SK-MEL-5 (cell line): Measurements from ENCODE around the gene ST8SIA4. TPM values are rescaled to one million over a fixed set of nuclear protein-coding genes. Genes with fewer than 3 reads are reported as not detected.

Experiments used
- DNase-seq: peaks from one replicate; pipeline ENCODE4 v3.0.0-alpha.2; 2016; ENCODE audit warnings: low read depth, low spot score
- in situ Hi-C: cut with HindIII; loops from 2 replicates; pipeline ENCODE4 v1.10.0; 2016; ENCODE audit warnings: low sequenced_read_pairs, high pct_unique_total_duplicates, low pct_unique_long_range_greater_than_20kb
- total RNA-seq: library from RNA; depleted of rRNA; stranded (reverse); fragments of >200 nt; shearing (Covaris generic); gene quantifications from 2 replicates; pipeline ENCODE4 v1.2.3, GENCODE V29; 2014

ST8SIA4 gene
- total RNA-seq, 1 experiment from 2014 or later = 2.1 TPM

DNA sequence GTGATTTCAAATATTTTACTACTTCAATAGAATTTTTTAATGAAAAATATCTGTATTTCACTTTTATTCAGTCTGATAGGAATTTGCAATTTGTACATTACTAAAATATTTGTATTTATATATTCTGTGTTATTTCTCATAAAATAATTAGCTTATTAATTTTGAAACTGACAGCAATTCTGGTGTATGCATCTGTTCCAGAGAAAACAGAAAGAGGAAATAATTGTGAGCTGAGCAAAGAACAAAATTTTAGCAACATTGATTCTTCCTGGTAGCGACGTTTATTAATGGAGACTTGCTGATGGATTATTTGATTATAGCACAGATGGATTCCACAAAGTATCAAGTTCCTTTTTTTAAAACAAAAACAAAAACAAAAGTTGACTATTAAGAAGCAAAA lies 61.0 kb downstream of the ST8SIA4 start:
- no peak for DNase-seq
- in situ Hi-C loops = no loop called here

DNA sequence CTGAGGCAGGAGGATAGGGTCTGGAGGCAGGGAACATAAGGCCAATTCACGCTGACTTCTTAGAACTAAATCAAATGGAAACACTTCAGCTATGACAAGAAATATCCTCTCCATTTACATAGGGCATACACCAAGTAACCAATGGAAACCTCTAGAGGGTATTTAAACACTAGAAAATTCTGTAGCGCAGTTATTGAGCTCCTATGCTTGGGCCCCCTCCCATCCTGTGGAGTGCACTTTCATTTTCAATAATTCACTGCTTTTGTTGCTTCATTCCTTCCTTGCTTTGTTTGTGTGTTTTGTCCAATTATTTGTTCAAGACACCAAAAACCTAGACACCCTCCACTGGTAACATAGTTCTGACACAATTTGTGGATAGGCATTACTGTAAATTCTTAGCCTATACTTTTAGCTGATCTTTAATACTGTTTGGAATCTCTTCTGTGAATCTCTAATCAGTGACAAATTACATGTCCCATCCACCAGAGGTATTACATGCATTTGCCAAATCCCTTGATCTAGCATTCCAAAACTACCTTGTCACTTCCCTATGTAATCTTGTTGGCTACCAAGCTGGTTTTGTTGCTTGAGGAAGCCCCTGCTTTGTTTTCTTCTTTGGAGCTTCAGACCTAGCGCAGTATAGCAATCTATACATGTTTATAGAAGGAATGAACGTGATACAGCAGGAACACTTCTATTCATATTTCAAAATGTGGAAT lies 61.6 kb downstream of the ST8SIA4 start:
- in situ Hi-C loops = no loop called here
- peak; percentile 32 for DNase-seq

DNA sequence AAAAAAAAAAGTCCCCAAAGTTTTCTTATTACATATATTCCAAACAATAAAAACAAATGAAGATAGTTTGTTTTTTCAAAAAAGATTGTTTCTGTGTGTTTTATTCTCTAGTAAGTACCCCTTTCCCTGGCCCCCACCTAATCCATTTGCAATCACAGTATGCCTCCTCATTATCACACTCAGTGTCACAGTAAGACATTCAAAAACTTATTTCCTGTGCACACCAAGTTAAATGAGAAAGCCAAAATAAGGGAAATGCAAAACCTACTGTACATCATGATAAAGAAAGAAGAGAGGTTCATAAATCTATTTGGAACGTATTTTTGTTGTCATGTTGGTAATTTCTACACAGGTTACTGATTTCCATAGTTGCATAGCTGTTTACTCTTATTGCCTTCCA lies 62.3 kb downstream of the ST8SIA4 start:
- DNase-seq = no peak
- in situ Hi-C loops = no loop called here

DNA sequence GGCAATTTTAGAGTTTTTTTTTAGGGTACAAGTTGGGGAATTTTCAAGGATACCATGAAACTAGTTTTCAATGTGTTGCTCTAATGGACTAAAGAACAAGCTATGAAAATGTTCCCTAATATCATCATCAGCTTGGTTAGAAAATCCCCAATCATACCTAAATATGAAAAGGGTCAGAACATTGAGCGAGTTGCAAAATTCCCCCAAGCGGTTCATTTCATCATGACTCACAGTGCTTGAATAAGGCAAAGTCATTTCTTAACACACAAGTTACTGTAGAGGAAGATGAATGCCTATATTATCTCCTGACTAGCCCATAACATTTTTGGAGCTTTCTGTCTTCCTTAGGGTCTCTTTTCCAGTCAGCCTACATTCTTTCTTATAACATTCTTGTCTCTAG lies 62.7 kb downstream of the ST8SIA4 start:
- DNase-seq = peak; percentile 95
- in situ Hi-C loops = no loop called here

DNA sequence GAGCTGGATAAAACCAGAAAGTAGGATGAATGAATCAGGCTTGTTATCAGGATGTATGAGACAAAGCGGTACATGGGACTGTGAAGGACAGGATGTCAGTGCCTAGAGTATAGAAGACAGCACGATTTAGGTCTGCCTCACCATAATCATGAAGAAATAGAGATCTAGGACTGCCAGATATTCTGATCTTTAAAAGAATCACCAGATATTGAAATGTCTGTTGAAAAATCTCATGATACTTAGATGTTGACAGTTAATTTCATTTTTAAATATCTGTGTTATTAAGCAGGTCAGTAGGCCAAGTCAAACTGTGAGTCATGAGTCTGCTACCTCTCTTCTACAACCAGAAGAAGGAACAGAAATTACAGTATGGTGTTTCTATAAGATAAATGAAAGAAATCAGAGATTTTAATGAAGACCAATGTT lies 65.0 kb downstream of the ST8SIA4 start:
- DNase-seq = no peak
- in situ Hi-C loops = no loop called here

DNA sequence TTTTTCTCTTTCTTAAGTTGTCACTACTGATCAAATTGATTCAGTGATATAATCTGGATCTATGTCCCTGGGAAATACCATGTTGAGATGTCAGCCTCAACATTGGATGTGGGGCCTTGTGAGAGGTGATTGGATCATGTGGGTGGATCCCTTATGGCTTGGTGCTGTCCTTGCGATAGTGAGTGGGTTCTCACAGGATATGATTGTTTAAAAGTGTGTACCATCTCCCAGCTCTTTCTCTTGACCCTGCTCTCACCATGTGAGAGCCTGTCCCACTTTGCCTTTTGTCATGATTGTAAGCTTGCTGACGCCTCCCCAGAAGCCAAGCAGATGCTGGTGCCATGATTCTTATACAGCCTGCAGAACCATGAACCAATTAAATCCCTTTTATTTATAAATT lies 68.6 kb downstream of the ST8SIA4 start:
- no peak for DNase-seq
- in situ Hi-C loops = no loop called here

DNA sequence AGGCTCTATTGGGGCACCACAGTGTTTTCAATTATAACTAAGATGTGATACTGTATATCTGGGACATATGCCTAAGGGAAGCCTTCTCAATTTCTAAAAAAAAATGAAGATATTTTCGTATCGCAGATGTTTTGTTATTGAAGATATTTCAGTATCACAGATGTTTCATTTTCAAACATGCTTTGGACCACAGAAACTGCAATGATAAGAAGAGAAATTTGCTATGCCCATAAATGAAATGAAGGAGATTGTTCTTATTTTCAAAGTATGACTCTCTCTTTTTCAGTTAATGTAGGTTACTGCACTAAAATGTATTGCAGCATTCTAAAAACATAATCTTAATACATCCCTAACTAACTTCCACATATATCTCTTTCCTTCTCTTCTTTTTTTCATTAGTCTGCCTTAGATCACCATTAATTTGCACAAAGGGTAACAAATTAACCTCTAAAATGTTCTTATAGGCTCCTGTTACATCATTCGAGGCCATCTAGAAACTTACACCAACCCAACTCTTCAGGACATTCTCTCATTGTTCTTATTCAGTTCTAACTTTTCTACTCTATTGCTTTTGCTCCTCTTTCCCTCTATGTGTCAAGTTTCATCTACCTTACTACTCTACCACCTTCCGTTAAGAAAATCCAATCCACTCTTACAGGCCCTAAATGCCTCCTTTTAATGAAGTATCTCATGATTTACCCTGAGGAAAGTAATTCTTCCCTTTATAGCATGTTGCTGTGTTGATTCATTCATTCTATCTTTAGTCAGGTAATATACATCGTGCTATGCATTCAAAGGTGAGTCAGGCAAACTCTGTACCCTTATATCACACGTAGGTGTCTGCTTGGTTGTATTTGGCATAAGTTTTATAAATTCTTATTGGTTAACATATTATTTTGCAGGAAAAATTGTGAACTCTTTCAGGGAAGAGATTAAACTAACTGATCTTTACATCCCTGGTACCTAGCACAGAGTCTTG lies 70.5 kb downstream of the ST8SIA4 start:
- in situ Hi-C loops = no loop called here
- no peak for DNase-seq

DNA sequence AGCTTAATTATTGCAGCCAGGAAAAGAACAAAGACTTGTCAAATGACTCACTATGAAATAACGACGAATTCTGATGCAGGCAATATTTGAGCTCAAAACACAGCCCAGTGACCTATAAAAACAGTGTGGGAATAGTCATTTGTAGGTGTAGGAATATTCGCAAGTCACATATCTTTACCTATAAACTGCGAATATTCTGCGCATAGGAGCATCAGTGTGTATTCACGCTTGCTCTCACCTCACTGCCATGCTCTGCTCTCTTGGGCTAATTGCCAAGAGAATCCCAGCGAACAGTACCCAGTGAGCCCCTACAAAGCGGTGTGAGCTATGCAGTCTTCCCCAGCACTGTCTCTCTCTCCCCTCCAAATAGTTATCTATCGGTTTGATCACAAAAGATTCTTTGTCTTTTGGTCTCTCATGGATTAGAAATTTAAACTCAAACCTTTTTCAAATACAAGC lies 74.2 kb downstream of the ST8SIA4 start:
- DNase-seq = no peak

DNA sequence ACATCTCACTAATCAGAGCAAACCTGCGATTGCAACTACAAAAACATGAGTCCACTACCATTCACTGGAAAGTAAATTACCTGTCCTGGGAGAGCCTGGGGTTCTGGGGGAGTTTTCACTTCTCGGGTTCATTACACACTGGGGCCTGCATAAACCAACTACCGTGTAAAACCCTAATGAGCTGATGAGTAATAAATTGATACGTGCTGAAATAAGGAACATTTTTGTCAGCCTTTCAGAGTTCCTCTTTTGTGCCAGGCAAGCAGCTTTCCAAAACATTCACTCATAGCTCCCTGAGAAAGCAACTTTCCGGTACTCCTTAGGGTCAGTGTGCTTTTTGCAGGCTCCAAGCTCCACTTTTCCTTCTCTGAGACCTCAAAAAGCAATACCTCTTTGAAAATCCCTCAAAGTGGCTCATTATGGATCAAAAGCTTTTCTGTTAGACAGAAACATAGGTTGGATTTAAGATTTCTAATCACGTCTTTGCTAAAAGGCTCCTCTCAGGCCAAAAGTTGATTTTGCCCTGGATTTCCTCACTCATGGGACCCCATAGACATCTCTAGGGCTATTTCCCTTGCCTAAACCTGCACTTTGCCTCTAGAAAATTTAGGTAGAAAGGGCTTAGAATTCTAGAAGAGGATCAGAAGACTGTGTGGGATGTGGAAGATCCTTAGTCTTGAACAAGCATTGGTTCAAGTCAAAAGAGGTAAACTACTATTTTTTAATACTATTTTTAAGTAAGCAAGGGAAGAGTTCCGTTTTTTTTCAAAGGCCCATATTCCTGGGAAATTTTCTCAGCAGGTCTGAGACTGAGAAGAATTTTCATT lies 74.8 kb downstream of the ST8SIA4 start:
- in situ Hi-C loops = no loop called here
- DNase-seq = no peak

More for the DNA sequence above, 74.2 kb downstream of the ST8SIA4 start:
- in situ Hi-C loops = no loop called here

DNA sequence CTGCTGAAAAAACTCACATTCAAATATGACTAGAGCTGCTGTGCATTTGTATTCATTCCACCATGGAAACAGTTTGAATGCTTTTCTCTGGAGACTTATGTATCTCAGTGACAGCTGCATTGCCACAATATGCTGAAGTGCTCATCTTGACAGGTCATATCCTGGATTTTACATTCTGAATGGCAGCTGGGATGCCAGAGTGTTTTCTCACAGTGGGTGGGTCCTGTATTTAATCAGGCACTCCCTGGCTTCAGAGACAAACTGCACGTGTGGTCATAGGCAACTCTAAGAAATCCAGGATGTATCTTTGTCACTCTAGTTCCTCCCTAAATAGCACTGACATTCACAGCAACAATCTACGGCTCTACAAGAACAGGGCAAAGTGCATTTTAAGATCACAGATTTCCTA lies 75.6 kb downstream of the ST8SIA4 start:
- in situ Hi-C loops = no loop called here
- DNase-seq = no peak

DNA sequence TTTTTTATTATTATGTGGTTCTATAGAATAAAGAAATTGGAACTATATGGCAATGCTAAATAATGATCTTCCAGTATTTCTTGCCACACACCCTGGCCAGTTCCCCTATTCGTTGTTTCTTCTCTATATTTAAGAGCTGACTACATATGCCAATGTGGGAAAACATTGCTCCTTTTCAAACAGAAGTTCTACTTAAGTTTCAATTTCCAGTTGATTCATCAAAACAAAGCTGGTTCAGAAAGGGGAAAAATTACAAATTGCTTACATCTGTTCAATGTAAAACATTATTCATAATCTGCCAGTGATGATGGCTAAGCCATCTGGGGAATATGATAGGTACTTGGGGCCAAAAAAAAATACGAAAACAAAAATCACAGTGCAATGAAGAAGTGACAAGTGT lies 76.9 kb downstream of the ST8SIA4 start:
- in situ Hi-C loops = no loop called here

DNA sequence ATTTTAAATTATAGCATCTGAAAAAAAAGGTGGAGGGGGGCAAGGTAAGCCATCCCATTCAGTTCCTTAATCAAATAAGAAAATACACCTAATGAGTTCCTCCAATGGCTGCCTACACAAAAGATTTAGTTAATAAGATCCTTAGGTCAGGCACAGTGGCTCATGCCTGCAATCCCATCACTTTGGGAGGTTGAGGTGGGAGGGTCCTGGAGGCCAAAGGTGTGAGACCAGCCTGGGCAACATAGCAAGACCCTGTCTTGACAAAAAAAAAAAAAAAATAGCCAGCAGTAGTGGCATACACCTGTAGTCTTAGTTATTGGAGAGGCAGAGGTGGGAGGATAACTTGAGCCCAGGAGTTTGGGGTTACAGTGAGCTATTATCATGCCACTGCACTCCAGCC lies 78.4 kb downstream of the ST8SIA4 start:
- DNase-seq = no peak
- in situ Hi-C loops = no loop called here

More for the DNA sequence above, 76.9 kb downstream of the ST8SIA4 start:
- no peak for DNase-seq

DNA sequence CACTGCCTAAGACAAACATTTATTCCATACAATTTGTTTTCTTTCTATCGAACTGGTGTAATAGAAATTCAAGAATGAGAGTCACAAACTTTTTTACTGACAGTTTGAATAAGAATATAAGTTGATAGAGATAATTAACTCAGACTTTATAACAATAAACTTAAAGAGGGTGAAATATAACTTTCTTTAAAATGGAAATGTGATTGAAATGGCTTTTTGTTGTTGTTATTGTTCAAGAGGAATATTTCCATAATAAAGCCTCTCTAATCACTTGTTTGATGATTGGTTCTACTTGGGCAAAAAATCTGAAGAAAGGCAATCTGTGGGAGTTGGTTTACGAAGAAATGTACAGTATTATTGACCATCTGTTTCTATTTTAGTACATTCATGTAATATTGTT lies 79.3 kb downstream of the ST8SIA4 start:
- no peak for DNase-seq

DNA sequence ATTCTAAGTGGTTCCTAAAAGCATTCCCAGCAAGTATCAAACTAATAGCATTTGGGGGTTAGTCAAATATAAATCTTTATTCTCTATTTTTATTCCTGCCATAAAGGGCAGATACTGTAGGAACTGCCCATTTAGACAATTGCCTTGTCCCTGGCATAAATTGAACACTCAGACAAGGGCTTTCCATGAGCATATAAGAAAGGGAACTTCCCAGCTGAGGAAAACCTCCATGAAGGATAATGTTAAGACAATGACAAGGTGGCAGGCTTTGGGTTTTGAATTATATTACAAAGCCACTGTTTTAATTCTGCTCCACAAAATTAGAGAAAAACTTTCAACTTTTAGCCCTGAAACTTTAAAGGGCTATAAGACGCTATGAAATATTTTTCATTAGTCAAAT lies 81.3 kb downstream of the ST8SIA4 start:
- DNase-seq = no peak
- in situ Hi-C loops = no loop called here

More for the DNA sequence above, 79.3 kb downstream of the ST8SIA4 start:
- in situ Hi-C loops = no loop called here

DNA sequence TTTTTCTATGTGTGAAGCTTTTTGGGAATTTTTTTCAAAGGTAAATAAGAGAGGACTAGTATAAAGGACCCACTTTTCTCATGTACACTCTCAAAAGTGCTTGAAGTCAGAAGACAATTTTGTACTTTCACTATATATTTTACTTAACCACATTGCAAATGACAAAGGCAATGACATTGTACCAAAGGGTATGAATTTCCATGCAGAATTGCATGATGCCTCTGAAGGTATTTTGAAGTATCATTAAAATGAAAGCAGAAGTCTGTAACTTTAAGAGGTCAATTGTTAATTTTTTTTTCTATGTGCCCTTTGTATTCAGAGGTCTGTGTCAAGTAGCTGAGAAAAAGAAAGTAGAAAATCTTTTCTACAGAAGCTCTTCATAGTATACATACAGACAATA lies 84.7 kb downstream of the ST8SIA4 start:
- DNase-seq = no peak

DNA sequence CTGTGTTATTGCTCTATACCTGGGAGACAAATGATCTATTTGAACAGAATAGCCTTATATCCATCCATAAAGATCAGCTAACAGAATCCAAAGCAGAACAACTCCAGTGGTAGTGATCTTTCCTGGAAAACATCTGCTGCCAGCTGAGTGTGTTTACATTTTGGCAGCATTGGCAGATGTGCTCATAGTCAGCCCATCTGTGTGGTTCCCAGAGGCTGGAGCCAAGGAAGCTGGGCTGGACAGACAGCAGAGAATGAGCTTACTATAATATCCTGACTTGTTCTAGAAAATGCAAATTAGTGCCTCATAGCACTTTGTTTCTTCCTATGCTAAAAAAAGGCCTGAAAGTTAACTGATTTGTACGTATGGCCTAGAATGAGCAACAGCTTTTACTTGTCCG lies 99.7 kb downstream of the ST8SIA4 start:
- in situ Hi-C loops = no loop called here
- DNase-seq = no peak

More for the DNA sequence above, 84.7 kb downstream of the ST8SIA4 start:
- in situ Hi-C loops = no loop called here

DNA sequence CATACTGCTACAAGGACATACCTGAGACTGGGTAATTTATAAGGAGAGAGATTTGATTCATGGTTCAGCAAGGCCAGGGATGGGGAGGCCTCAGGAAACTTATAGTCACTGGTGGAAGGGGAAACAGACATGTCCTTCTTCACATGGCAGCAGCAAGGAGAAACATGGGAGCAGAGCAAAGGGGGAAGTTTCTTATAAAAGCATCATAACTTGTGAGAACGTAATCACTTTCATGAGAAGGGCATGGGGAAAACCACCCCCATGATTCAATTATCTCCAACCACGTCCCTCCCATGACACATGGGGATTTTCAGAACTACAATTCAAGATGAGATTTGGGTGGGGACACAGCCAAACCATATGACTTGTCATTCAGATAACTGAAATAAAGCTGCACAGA lies 100.9 kb downstream of the ST8SIA4 start:
- in situ Hi-C loops = no loop called here
- no peak for DNase-seq

DNA sequence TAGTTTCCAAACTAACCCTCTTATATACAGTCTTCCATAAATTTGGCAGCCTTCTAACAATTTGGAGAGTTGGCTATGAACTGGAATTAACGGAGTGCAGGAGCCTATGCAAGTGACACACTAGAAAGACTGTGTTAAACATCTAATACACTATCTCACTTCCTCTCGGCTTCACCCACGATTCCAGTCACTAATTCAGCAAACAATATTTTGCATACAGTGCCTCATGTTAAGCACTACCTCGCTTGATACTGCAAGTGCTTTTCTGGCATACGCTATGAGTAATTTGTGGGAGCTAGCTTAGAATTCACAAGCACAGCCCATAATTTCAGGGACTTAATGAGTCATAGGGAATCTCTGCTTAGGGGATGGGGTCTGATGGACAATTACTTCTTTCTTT lies 102.5 kb downstream of the ST8SIA4 start:
- no peak for DNase-seq
- in situ Hi-C loops = no loop called here
